Thymus (tissue), 11 donors: ENCODE data around the gene CHD5. TPM values are rescaled to one million over a fixed set of nuclear protein-coding genes. Genes with fewer than 3 reads are reported as not detected.

ENCODE experiments used
- DNase-seq, 9 donors: peaks; one replicate each; pipeline ENCODE4 v3.0.0-alpha.2; 2013; ENCODE audit warnings: low spot score in 9 of 9, low read depth in 6 of 9, missing footprints in 1 of 9
- H3K27ac ChIP-seq, 2 donors: one replicate each; pipeline ENCODE4 v1.5.1; 2013; ENCODE audit warnings: control low read depth in 1 of 2, low read depth in 1 of 2, low read length in 1 of 2, mild to moderate bottlenecking in 1 of 2, moderate library complexity in 1 of 2
- H3K27me3 ChIP-seq, 2 donors: one replicate each; pipeline ENCODE4 v1.5.1; 2013; ENCODE audit warnings: low read length in 1 of 2; ENCODE audit not compliant: control insufficient read depth in 2 of 2, insufficient read depth in 1 of 2
- H3K36me3 ChIP-seq, 2 donors: one replicate each; pipeline ENCODE4 v1.5.1; 2013; ENCODE audit warnings: low read length in 1 of 2, mild to moderate bottlenecking in 1 of 2, moderate library complexity in 1 of 2; ENCODE audit not compliant: control insufficient read depth in 2 of 2, insufficient read depth in 2 of 2
- H3K4me1 ChIP-seq, 2 donors: one replicate each; pipeline ENCODE4 v1.5.1; 2013; ENCODE audit warnings: low read length in 2 of 2; ENCODE audit not compliant: control insufficient read depth in 2 of 2, insufficient read depth in 2 of 2
- H3K4me3 ChIP-seq, 2 donors: one replicate each; pipeline ENCODE4 v1.5.1; 2013; ENCODE audit warnings: low read length in 2 of 2, control low read depth in 1 of 2, mild to moderate bottlenecking in 1 of 2
- H3K9me3 ChIP-seq, 2 donors: one replicate each; pipeline ENCODE4 v1.5.1; 2013; ENCODE audit warnings: low read length in 1 of 2, mild to moderate bottlenecking in 1 of 2; ENCODE audit not compliant: control insufficient read depth in 2 of 2, insufficient read depth in 1 of 2
- WGBS: extraction: QIAGEN DNeasy Blood & Tissue Kit; methylation state at CpG from one replicate; pipeline ENCODE4 v1.1.7; 2013; 5-methylcytosine and 5-hydroxymethylcytosine counted together
- polyA plus RNA-seq: library from polyadenylated mRNA; stranded (reverse); fragments of 200-250 nt; gene quantifications from one replicate; pipeline ENCODE4 v1.2.3, GENCODE V29; 2013
- total RNA-seq: library from RNA; stranded (reverse); fragments of 120-200 nt; gene quantifications from one replicate; pipeline ENCODE4 v1.2.4, GENCODE V29; 2013
- donor health status: healthy.

Gene CHD5
- total and polyA plus RNA-seq, 2 donors, result 0.28 to 0.98 TPM

GRCh38 chr1:6126028-6126427 is 54.1 kb downstream of the CHD5 start:
- no peak overlapping the region for H3K4me3 ChIP-seq
- H3K27ac ChIP-seq, result no peak overlapping the region
- WGBS, result 93% methylated on average over 13 of the region's 13 CpGs
- no peaks in the 10 kb centered on the region for H3K36me3 ChIP-seq
- H3K9me3 ChIP-seq, result peaks cover 0 to 3% of the 10 kb centered on the region in 2 donors
- DNase-seq, result no peak
- peaks cover 0 to 8% of the 10 kb centered on the region in 2 donors for H3K27me3 ChIP-seq
- H3K4me1 ChIP-seq, result no peaks in the 10 kb centered on the region

- Histone ChIP-seq H3K9me3 (peaks cover 0 to 3% of the 10 kb centered on the region in 2 donors), H3K27me3 (peaks cover 0 to 8% of the 10 kb centered on the region in 2 donors), H3K4me1 (no peaks in the 10 kb centered on the region), H3K27ac (no peak overlapping the region), H3K36me3 (no peaks in the 10 kb centered on the region), H3K4me3 (no peak overlapping the region)
- 94% methylated on average over 15 of the region's 15 CpGs for WGBS
- DNase-seq, result no peak
Measured at GRCh38 chr1:6125366-6125765, 54.8 kb downstream of the CHD5 start.

GRCh38 chr1:6124746-6125365 is 55.3 kb downstream of the CHD5 start:
- 93% methylated on average over 21 of the region's 21 CpGs for WGBS
- Histone ChIP-seq H3K36me3 (no peaks in the 10 kb centered on the region), H3K27ac (no peak overlapping the region), H3K4me3 (no peak overlapping the region), H3K4me1 (no peaks in the 10 kb centered on the region), H3K27me3 (peaks cover 0 to 8% of the 10 kb centered on the region in 2 donors), H3K9me3 (peaks cover 0 to 3% of the 10 kb centered on the region in 2 donors)
- no peak for DNase-seq

GRCh38 chr1:6124341-6124740 is 55.8 kb downstream of the CHD5 start:
- H3K27ac ChIP-seq, result no peak overlapping the region
- no peaks in the 10 kb centered on the region for H3K36me3 ChIP-seq
- WGBS, result 97% methylated on average over 12 of the region's 12 CpGs
- H3K9me3 ChIP-seq, result peaks cover 0 to 3% of the 10 kb centered on the region in 2 donors
- peaks cover 0 to 8% of the 10 kb centered on the region in 2 donors for H3K27me3 ChIP-seq
- no peak overlapping the region for H3K4me3 ChIP-seq
- H3K4me1 ChIP-seq, result no peaks in the 10 kb centered on the region
- DNase-seq, result no peak

- 85% methylated on average over 10 of the region's 10 CpGs for WGBS
- Histone ChIP-seq H3K27ac (no peak overlapping the region), H3K4me3 (no peak overlapping the region), H3K4me1 (no peaks in the 10 kb centered on the region), H3K9me3 (peaks cover 0 to 3% of the 10 kb centered on the region in 2 donors), H3K27me3 (peaks cover 0 to 8% of the 10 kb centered on the region in 2 donors), H3K36me3 (no peaks in the 10 kb centered on the region)
- no peak for DNase-seq
Measured at GRCh38 chr1:6123816-6124215, 56.3 kb downstream of the CHD5 start.

GRCh38 chr1:6123083-6123482 is 57.0 kb downstream of the CHD5 start:
- no peak overlapping the region for H3K27ac ChIP-seq
- peaks cover 0 to 2% of the 10 kb centered on the region in 2 donors for H3K9me3 ChIP-seq
- H3K27me3 ChIP-seq, result peaks cover 0 to 5% of the 10 kb centered on the region in 2 donors
- no peak overlapping the region for H3K4me3 ChIP-seq
- 57% methylated on average over 7 of the region's 7 CpGs for WGBS
- no peaks in the 10 kb centered on the region for H3K36me3 ChIP-seq
- DNase-seq, result no peak
- H3K4me1 ChIP-seq, result no peaks in the 10 kb centered on the region

- H3K4me1 ChIP-seq, result no peaks in the 10 kb centered on the region
- H3K4me3 ChIP-seq, result no peak overlapping the region
- no peaks in the 10 kb centered on the region for H3K9me3 ChIP-seq
- H3K36me3 ChIP-seq, result no peaks in the 10 kb centered on the region
- H3K27me3 ChIP-seq, result no peaks in the 10 kb centered on the region
- no peak for DNase-seq
- H3K27ac ChIP-seq, result no peak overlapping the region
- WGBS, result 97% methylated on average over 17 of the region's 17 CpGs
Measured at GRCh38 chr1:6121651-6122370, 58.3 kb downstream of the CHD5 start.

- DNase-seq, result no peak
Measured at GRCh38 chr1:6121021-6121421, 59.1 kb downstream of the CHD5 start.

GRCh38 chr1:6118415-6118814 is 61.7 kb downstream of the CHD5 start:
- Histone ChIP-seq H3K36me3 (no peaks in the 10 kb centered on the region), H3K4me3 (no peak overlapping the region), H3K9me3 (no peaks in the 10 kb centered on the region), H3K4me1 (no peaks in the 10 kb centered on the region), H3K27ac (no peak overlapping the region), H3K27me3 (no peaks in the 10 kb centered on the region)
- DNase-seq, result no peak
- WGBS, result 93% methylated on average over 3 of the region's 3 CpGs

More at GRCh38 chr1:6121021-6121421, 59.1 kb downstream of the CHD5 start:
- Histone ChIP-seq H3K27me3 (no peaks in the 10 kb centered on the region), H3K4me1 (no peaks in the 10 kb centered on the region), H3K9me3 (no peaks in the 10 kb centered on the region), H3K36me3 (no peaks in the 10 kb centered on the region), H3K27ac (no peak overlapping the region), H3K4me3 (no peak overlapping the region)
- 98% methylated on average over 18 of the region's 18 CpGs for WGBS
